ENCODE measurements around the gene TBC1D10B.

The TBC1D10B gene

GRCh38 chr16:30409125-30410060 lies 39.1 kb upstream of the TBC1D10B start:
- ATAC-seq: peak; percentile 81
- TF ChIP-seq PPARA (CRISPR knock-in tag; IDR thresholded peaks at IDR 0.05; ENCODE audit: borderline replicate concordance) (no peak), ARNTL (CRISPR knock-in tag; IDR thresholded peaks at IDR 0.05; ENCODE audit: borderline replicate concordance, low read depth) (no peak), ZNF565 (CRISPR knock-in tag; conservative IDR thresholded peaks at IDR 0.05; ENCODE audit: low read depth) (no peak), TOX (CRISPR knock-in tag; IDR thresholded peaks at IDR 0.05; ENCODE audit: borderline replicate concordance) (no peak), RARB (CRISPR knock-in tag; IDR thresholded peaks at IDR 0.05) (no peak), ZFP3 (CRISPR knock-in tag; IDR thresholded peaks at IDR 0.05) (no peak), ZNF8 (CRISPR knock-in tag; IDR thresholded peaks at IDR 0.05) (no peak), CSDC2 (CRISPR knock-in tag; IDR thresholded peaks at IDR 0.05) (no peak), BACH2 (CRISPR knock-in tag; IDR thresholded peaks at IDR 0.05; ENCODE audit: borderline replicate concordance) (no peak), CSRNP3 (CRISPR knock-in tag; IDR thresholded peaks at IDR 0.05) (no peak), TCF4 (CRISPR knock-in tag; IDR thresholded peaks at IDR 0.05; ENCODE audit: borderline replicate concordance) (no peak), ZFP30 (CRISPR knock-in tag; IDR thresholded peaks at IDR 0.05) (no peak), OSR1 (CRISPR knock-in tag; IDR thresholded peaks at IDR 0.05) (no peak), SNAI2 (CRISPR knock-in tag; IDR thresholded peaks at IDR 0.05) (no peak), GLIS3 (CRISPR knock-in tag; IDR thresholded peaks at IDR 0.05) (no peak), TSHZ2 (CRISPR knock-in tag; IDR thresholded peaks at IDR 0.05) (no peak), ZNF70 (CRISPR knock-in tag; IDR thresholded peaks at IDR 0.05) (no peak), ISL1 (CRISPR knock-in tag; IDR thresholded peaks at IDR 0.05) (no peak)
- TF ChIP-seq, protein P1, sequence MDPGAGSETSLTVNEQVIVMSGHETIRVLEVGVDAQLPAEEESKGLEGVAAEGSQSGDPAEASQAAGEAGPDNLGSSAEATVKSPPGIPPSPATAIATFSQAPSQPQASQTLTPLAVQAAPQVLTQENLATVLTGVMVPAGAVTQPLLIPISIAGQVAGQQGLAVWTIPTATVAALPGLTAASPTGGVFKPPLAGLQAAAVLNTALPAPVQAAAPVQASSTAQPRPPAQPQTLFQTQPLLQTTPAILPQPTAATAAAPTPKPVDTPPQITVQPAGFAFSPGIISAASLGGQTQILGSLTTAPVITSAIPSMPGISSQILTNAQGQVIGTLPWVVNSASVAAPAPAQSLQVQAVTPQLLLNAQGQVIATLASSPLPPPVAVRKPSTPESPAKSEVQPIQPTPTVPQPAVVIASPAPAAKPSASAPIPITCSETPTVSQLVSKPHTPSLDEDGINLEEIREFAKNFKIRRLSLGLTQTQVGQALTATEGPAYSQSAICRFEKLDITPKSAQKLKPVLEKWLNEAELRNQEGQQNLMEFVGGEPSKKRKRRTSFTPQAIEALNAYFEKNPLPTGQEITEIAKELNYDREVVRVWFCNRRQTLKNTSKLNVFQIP (CRISPR knock-in tag; IDR thresholded peaks at IDR 0.05; ENCODE audit: borderline replicate concordance, low read depth): no peak
- TF ChIP-seq, protein P2, sequence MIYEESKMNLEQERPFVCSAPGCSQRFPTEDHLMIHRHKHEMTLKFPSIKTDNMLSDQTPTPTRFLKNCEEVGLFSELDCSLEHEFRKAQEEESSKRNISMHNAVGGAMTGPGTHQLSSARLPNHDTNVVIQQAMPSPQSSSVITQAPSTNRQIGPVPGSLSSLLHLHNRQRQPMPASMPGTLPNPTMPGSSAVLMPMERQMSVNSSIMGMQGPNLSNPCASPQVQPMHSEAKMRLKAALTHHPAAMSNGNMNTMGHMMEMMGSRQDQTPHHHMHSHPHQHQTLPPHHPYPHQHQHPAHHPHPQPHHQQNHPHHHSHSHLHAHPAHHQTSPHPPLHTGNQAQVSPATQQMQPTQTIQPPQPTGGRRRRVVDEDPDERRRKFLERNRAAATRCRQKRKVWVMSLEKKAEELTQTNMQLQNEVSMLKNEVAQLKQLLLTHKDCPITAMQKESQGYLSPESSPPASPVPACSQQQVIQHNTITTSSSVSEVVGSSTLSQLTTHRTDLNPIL (CRISPR knock-in tag; IDR thresholded peaks at IDR 0.05; ENCODE audit: low read depth): no peak

GRCh38 chr16:30407804-30408534 lies 37.7 kb upstream of the TBC1D10B start:
- no peak; the same call in 2 of the 3 replicates for ATAC-seq
- TF ChIP-seq ZNF8 (CRISPR knock-in tag; IDR thresholded peaks at IDR 0.05) (no peak), ZFP30 (CRISPR knock-in tag; IDR thresholded peaks at IDR 0.05) (no peak), ISL1 (CRISPR knock-in tag; IDR thresholded peaks at IDR 0.05) (no peak), BACH2 (CRISPR knock-in tag; IDR thresholded peaks at IDR 0.05; ENCODE audit: borderline replicate concordance) (no peak), ESRRG (CRISPR knock-in tag; IDR thresholded peaks at IDR 0.05) (no peak), PPARA (CRISPR knock-in tag; IDR thresholded peaks at IDR 0.05; ENCODE audit: borderline replicate concordance) (no peak), CSDC2 (CRISPR knock-in tag; IDR thresholded peaks at IDR 0.05) (no peak)
- TF ChIP-seq, protein P2 (CRISPR knock-in tag; IDR thresholded peaks at IDR 0.05; ENCODE audit: low read depth): no peak

Data from SK-N-SH treated with all-trans-retinoic acid at 6 μM for 48 hours (cell line).